ENCODE data around the gene TMED5. TPM values are rescaled to one million over a fixed set of nuclear protein-coding genes. Genes with fewer than 3 reads are reported as not detected.

TMED5 gene
- total RNA-seq, 1 experiment from 2014 or later = 51.0 TPM

DNA sequence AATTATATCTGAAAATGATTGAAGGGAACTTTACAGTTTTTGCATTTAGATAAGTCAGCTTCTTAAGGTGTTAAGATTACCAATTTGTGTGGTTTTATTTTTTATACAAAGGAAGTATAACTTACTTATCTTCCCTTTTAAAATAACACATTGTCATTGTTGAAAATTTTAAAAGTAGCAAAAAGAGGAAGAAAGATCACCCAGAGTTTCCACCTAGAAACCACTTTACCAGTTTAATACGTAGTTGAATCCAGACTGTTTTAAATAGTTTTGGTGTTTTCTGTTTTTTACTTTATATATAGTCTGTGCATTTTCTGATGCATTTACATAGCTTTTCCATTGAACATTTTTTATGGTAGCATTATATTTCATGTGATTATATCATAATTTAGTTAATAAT is 6.5 kb upstream of the TMED5 start:
- CTCF ChIA-PET = no interaction called here
- no peaks in the 10 kb centered on the region for H3K9me3 ChIP-seq (ENCODE audit: insufficient read depth, low read depth)
- peaks cover 25% of the 10 kb centered on the region for H3K36me3 ChIP-seq (ENCODE audit: low read depth)
- DNase-seq = no peak
- TF ChIP-seq EZH2 (IDR thresholded peaks at IDR 0.05; ENCODE audit: low read depth) = no peak
- TF ChIP-seq, protein P1, sequence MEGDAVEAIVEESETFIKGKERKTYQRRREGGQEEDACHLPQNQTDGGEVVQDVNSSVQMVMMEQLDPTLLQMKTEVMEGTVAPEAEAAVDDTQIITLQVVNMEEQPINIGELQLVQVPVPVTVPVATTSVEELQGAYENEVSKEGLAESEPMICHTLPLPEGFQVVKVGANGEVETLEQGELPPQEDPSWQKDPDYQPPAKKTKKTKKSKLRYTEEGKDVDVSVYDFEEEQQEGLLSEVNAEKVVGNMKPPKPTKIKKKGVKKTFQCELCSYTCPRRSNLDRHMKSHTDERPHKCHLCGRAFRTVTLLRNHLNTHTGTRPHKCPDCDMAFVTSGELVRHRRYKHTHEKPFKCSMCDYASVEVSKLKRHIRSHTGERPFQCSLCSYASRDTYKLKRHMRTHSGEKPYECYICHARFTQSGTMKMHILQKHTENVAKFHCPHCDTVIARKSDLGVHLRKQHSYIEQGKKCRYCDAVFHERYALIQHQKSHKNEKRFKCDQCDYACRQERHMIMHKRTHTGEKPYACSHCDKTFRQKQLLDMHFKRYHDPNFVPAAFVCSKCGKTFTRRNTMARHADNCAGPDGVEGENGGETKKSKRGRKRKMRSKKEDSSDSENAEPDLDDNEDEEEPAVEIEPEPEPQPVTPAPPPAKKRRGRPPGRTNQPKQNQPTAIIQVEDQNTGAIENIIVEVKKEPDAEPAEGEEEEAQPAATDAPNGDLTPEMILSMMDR (conservative IDR thresholded peaks at IDR 0.05) = no peak
- BruUV-seq (replicated peaks) = no TSS peak
- H4K20me1 ChIP-seq (ENCODE audit: insufficient read depth) = no peaks in the 10 kb centered on the region; the same call in none of the 2 replicates
- no peak overlapping the region for H3K4me2 ChIP-seq
- H3K4me3 ChIP-seq = no peak overlapping the region
- H3K4me1 ChIP-seq (replicated peaks; ENCODE audit: insufficient read depth) = peaks cover 17% of the 10 kb centered on the region
- no peaks in the 10 kb centered on the region for H3K27me3 ChIP-seq (ENCODE audit: insufficient read depth, low read depth)
- no peak overlapping the region for H2AFZ ChIP-seq
- H3K27ac ChIP-seq = no peak overlapping the region; the same call in 1 of the 2 replicates
- H3K79me2 ChIP-seq (ENCODE audit: low read depth) = peaks cover 25% of the 10 kb centered on the region
- POLR2A ChIA-PET (ENCODE audit: unreplicated experiment) = no interaction called here
- intact Hi-C loops (cut with micrococcal nuclease; ENCODE audit: unreplicated experiment) = no loop called here
- H3K9me2 ChIP-seq (ENCODE audit: insufficient read depth) = no peaks in the 10 kb centered on the region
- H3F3A ChIP-seq (ENCODE audit: insufficient read depth, low read depth) = peaks cover 9% of the 10 kb centered on the region; the same call in 1 of the 2 replicates

- Histone ChIP-seq H3K36me3 (ENCODE audit: low read depth) (peaks cover 11% of the 10 kb centered on the region), H3K79me2 (ENCODE audit: low read depth) (peaks cover 70% of the 10 kb centered on the region), H3K27ac (peak within 1 kb of the TSS; percentile 98), H3F3A (ENCODE audit: insufficient read depth, low read depth) (peaks cover 23% of the 10 kb centered on the region), H2AFZ (peak within 1 kb of the TSS; percentile 93), H3K9me3 (ENCODE audit: insufficient read depth, low read depth) (no peaks in the 10 kb centered on the region), H4K20me1 (ENCODE audit: insufficient read depth) (peaks cover 24% of the 10 kb centered on the region), H3K9me2 (ENCODE audit: insufficient read depth) (no peaks in the 10 kb centered on the region), H3K27me3 (ENCODE audit: insufficient read depth, low read depth) (no peaks in the 10 kb centered on the region), H3K4me3 (peak within 1 kb of the TSS; percentile 86), H3K4me2 (peak within 1 kb of the TSS; percentile 92), H3K4me1 (replicated peaks; ENCODE audit: insufficient read depth) (peaks cover 49% of the 10 kb centered on the region)
- DNase-seq = peak in 1 of 2 experiments; percentile 56
- POLR2A ChIA-PET (ENCODE audit: unreplicated experiment) = no interaction called here
- BruUV-seq (replicated peaks) = no TSS peak
- no peak for TF ChIP-seq EZH2 (IDR thresholded peaks at IDR 0.05; ENCODE audit: low read depth)
- TF ChIP-seq, protein P1 (conservative IDR thresholded peaks at IDR 0.05) = no peak
- intact Hi-C loops (cut with micrococcal nuclease; ENCODE audit: unreplicated experiment) = loop anchor here (1.0 to 2.0 kb wide), 2 partner anchors 102 to 436 kb away; partner anchors contain the start of gene MTF2
- CTCF ChIA-PET = interaction anchor here (0.6 kb wide), 1 partner anchor 322 kb away, joined by 3 read pairs; no protein-coding TSS in a partner anchor
Measured at GRCh38 chr1:93180723-93181613, 755 bp upstream of the TMED5 start, which contains the start of gene CCDC18. Gene CCDC18, plus strand, starts transcription at chr1:93180724. Its CDS starts 2,638 bp downstream, at chr1:93183362.

DNA sequence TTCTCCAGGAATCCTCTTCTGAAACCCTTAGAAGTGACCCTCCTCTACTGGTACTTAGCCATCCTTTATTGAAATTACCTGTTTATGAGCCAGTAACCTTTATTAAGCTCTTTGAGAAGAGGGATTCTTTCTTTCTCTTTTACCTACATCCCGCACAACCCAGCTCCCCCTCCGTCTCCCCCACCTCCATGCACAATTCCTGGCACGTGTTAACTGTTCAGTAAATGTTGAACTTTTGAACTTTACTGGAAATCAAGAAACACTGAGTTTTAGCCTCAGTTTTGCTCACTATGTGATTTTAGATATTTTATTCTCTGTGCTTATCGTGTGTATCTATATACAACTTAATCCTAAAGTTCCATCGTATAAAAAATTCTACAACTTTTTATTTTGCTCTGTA is 1.8 kb downstream of the TMED5 start:
- Histone ChIP-seq H4K20me1 (ENCODE audit: insufficient read depth) (peaks cover 40% of the 10 kb centered on the region), H3K9me3 (ENCODE audit: insufficient read depth, low read depth) (no peaks in the 10 kb centered on the region), H3K27me3 (ENCODE audit: insufficient read depth, low read depth) (no peaks in the 10 kb centered on the region), H3K9me2 (ENCODE audit: insufficient read depth) (no peaks in the 10 kb centered on the region), H2AFZ (no peak overlapping the region), H3K4me3 (peak overlapping the region; percentile 86), H3K4me2 (peak overlapping the region; percentile 91), H3K79me2 (ENCODE audit: low read depth) (peaks cover 84% of the 10 kb centered on the region), H3K27ac (peak overlapping the region; percentile 98), H3K36me3 (ENCODE audit: low read depth) (peaks cover 23% of the 10 kb centered on the region), H3F3A (ENCODE audit: insufficient read depth, low read depth) (peaks cover 27% of the 10 kb centered on the region), H3K4me1 (replicated peaks; ENCODE audit: insufficient read depth) (peaks cover 51% of the 10 kb centered on the region)
- TF ChIP-seq EZH2 (IDR thresholded peaks at IDR 0.05; ENCODE audit: low read depth) = no peak
- TF ChIP-seq, protein P1 (conservative IDR thresholded peaks at IDR 0.05) = no peak
- POLR2A ChIA-PET (ENCODE audit: unreplicated experiment) = no interaction called here
- no peak for DNase-seq
- CTCF ChIA-PET = interaction anchor here (0.5 kb wide), 1 partner anchor 9 kb away, joined by 3 read pairs; no protein-coding TSS in a partner anchor
- intact Hi-C loops (cut with micrococcal nuclease; ENCODE audit: unreplicated experiment) = no loop called here
- BruUV-seq (replicated peaks) = no TSS peak

All from PC-9 (cell line).